WI38 (cell line): ENCODE data around the gene BBS4.
"Not testable (repeated sequence)": the region's sequence is repeated elsewhere in the genome, so short reads cannot be mapped to it uniquely, and the experiment has no call there.

Source experiments
- H3K4me3 ChIP-seq: 2 replicates; pipeline ENCODE4 v1.5.1; 2011; ENCODE audit warnings: low read depth, mild to moderate bottlenecking, control low read depth, low read length
- CTCF ChIP-seq: IDR thresholded peaks from 2 replicates; pipeline ENCODE4 v1.5.1; 2012; ENCODE audit warnings: low read depth, mild to moderate bottlenecking, control low read depth, low read length

The BBS4 gene, protein sequence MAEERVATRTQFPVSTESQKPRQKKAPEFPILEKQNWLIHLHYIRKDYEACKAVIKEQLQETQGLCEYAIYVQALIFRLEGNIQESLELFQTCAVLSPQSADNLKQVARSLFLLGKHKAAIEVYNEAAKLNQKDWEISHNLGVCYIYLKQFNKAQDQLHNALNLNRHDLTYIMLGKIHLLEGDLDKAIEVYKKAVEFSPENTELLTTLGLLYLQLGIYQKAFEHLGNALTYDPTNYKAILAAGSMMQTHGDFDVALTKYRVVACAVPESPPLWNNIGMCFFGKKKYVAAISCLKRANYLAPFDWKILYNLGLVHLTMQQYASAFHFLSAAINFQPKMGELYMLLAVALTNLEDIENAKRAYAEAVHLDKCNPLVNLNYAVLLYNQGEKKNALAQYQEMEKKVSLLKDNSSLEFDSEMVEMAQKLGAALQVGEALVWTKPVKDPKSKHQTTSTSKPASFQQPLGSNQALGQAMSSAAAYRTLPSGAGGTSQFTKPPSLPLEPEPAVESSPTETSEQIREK

DNA sequence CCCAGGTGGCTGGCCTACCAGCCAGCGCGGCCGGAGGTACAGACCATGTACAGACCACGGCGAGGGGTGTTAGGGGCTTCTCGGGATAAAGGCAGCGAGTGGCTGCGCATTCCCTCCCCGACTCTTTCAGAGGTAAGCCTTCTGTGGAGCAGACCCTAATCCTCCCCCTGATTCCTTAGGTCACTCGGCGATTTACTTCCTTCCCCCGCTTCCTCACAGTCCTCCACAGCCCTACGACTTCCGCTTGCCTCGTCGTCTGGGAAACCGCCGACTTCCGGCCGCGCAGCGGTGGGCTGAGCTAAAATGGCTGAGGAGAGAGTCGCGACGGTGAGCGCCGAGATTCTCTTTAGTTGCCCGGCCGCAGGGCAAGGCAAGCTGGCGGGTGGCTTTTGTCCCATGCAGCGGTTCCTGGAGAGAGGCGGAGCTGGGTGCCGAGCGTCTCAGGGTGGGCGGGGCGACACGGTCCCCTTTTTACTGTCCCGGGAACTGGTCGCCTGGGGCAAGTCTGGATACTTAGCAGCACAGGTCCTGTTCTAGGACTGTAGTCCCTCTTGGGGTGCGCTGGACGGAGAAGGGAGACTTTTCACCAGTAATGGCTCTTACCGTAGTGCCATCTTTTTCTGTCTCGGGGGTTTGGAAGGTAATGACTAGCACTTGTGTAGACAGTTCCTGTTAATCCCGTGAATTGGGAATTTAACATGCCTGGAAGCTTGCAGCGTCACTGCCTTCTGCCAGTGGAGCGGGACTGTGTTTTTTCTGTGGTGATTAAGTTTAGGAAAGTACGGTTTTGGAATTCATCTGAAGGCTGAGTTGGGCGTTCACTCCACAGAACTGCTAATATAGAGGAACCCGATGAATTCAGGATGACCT is at the start of gene BBS4, which contains the start of gene HIGD2B:
BBS4 (plus strand) TSS at position 283 of the 870 bp plus-strand sequence; CDS start at position 304, 21 bp downstream.
HIGD2B (minus strand) TSS at position 258 of the 870 bp plus-strand sequence. CDS start 9,808 bp downstream, outside the sequence.
- no peak for TF ChIP-seq CTCF
- H3K4me3 ChIP-seq: peak within 1 kb of the TSS; percentile 87

DNA sequence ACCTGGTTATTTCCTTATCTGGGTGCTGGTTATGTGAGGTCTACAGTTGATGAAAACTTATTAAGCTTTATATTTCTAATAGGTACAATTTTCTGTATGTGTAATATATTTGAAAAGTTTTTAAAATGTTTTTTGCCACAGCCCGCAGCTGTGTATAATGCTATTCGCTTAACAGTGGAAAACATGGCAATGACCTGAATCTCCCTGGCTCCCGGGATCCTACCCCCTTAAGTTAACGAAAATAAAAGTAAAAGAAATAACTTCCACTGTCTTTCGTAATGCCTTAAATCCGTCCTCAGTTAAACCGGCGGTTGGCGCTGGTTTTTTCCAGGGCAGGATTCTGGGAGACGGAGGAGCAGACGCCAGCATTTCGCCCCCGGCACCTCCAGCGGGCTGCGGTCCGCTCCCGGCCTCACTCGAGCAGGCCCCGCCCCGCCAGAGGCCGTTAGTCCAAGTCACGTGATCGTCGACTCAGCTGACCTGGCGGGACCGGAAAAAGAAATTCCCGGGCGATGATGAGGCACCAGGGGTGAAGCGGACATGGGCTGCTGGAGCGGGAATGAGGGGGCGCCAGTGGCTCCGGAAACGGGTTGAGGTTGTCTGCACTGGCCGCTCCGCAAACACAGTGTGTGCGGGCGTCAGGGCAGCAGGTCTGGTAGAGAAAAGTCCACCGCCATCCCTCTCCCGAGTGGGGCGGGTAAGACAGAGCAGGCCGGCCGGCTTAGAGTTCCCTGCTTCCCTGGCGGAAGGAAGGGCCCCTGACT is 49.3 kb upstream of the BBS4 start:
- peak overlapping the region; percentile 21; the same call in 1 of the 2 replicates for H3K4me3 ChIP-seq

DNA sequence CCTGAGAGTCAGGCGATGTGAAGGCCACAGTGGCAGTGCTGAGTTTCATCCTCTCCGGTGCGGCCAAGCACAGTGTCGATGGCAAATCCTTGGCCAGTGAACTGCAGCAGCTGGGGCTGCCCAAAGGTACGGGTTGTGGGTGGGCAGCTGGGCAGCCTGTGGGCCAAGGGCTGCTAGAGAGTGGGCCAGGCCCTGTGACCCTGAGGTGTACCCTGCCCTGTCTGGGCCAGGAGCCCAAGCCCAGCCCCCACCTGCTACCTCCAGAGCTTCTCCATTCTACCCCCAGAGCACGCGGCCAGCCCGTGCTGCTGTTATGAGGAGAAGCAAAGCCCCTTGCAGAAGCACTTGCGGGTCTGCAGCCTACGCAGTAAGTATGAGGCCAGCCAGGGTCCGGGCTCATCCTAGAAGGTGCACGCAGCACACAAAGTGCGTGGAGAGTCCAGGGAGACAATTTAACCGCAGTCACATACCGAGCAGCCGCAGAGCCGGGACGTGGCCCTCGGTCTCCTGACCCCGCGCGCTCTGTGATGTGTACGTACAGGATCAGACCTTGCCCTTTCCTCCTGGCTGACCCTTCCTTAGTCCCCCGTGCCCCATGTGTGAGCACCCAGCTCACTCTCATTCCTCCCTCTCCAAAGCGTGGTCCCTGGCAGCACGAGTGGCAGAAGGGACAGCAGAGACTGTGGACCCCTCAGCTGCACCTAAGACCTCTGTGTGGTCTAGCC is 46.1 kb upstream of the BBS4 start:
- not testable (repeated sequence) for H3K4me3 ChIP-seq

DNA sequence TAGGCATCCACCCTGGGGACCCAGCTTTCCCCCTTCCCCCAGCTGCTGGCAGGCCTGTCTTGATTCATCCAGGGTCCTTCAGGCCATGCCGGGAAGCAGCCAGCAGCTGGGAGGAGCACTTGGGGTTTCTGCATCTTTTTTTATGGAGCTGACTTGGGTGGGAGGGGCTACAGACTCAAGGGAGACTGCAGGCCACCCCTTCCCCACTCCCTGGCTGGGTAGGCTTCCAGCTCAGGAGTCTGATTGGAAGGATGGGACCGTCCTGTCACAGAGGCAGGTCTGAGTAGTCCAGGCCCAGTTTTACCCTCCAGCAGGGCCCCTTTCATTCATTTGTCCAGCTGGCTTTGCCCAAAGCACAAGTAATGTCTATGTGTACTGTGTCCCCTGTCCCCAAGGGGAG is 43.7 kb upstream of the BBS4 start:
- not testable (repeated sequence) for H3K4me3 ChIP-seq

DNA sequence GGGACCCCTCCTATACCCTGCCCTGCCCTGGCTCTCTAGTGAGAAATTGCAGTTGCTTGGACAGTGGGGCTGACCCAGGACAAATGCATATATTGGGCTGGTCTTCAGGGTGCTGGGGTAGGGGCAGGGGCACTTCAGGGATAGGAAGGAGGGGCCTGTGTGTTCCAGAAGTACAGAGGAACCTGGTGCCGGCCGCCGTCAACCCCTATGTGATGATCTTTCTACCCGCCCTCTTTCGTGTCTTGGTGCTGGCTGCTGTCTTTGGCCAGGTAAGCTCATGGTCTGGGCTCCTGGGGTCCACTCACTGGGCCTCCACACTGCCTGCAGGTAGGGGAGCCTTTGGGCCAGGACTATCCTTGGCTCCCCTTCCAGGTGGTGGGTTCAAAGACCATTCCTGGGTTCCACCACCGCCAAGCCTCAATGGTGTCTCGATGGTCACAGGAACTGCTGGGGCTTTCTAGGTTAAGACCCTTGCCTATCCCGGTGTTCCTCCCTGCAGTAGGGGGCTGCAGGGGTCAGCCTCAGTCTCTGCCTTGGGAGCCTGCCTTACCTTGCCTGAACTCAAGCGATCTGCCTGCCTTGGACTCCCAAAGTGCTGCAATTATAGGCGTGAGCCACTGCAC is 37.3 kb upstream of the BBS4 start:
- H3K4me3 ChIP-seq: not testable (repeated sequence)

DNA sequence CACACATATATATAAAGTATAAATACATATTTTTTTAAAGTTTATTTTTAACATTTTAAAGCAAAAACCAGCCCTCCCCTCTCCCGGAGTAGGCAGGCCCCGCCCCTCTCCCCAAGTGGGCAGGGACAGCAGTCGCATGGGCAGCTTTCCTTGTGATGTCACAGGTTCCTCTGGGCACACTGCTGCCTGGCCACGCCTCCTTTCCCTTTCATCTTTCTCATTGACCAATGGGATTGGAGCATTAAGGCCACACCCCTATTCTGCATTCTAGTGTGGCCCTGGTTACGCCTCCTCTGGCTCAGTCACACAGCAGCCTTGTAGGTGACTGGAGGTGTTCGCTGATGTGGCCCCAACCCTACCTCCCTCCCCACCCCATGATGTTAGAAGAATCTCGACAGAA is 31.6 kb upstream of the BBS4 start, which contains the start of gene GOLGA6B:
GOLGA6B (plus strand) TSS at position 301 of the 400 bp plus-strand sequence; CDS start at position 342, 41 bp downstream.
- H3K4me3 ChIP-seq: not testable (repeated sequence)

DNA sequence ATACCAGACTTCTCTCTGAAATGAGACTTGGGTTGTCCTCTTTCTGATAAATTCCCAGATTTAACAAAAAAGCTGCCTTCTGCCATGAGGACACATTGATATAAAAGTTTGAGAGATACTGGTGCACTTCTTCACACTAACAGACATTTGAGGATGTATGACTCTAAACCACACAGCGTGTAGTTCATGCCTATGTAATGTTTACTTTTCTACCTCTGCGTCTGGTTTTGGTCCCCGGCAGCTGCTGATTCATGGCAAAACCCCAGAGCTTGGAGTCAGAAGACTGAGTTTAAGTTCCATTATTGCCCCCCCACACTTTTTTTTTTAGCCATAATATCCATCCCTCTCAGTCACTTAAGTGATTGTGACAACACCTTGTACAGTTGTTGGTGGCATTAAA is 30.0 kb upstream of the BBS4 start:
- not testable (repeated sequence) for H3K4me3 ChIP-seq

GRCh38 chr15:72661081-72661480 is 24.9 kb upstream of the BBS4 start:
- not testable (repeated sequence) for H3K4me3 ChIP-seq

DNA sequence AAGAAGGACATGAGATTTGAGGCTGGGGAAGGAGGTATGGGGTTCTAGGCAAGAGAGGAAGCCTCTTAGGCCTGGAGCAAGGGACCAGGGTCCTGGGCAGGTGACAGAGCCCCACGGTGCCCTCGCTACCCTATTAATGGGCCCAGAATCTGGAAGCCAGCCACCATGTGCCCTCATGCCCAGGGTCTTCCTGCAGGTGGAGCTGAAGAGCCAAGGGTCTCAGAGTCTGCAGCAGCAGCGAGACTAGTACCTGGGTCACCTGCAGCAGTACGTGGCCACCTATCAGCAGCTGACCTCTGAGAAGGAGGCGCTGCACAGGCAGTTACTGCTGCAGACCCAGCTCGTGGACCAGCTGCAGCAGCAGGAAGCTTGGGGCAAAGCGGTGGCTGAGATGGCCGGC is 22.1 kb upstream of the BBS4 start:
- not testable (repeated sequence) for H3K4me3 ChIP-seq

GRCh38 chr15:72665706-72666105 is 20.3 kb upstream of the BBS4 start:
- H3K4me3 ChIP-seq: not testable (repeated sequence)

GRCh38 chr15:72669803-72670202 is 16.2 kb upstream of the BBS4 start:
- H3K4me3 ChIP-seq: not testable (repeated sequence)

DNA sequence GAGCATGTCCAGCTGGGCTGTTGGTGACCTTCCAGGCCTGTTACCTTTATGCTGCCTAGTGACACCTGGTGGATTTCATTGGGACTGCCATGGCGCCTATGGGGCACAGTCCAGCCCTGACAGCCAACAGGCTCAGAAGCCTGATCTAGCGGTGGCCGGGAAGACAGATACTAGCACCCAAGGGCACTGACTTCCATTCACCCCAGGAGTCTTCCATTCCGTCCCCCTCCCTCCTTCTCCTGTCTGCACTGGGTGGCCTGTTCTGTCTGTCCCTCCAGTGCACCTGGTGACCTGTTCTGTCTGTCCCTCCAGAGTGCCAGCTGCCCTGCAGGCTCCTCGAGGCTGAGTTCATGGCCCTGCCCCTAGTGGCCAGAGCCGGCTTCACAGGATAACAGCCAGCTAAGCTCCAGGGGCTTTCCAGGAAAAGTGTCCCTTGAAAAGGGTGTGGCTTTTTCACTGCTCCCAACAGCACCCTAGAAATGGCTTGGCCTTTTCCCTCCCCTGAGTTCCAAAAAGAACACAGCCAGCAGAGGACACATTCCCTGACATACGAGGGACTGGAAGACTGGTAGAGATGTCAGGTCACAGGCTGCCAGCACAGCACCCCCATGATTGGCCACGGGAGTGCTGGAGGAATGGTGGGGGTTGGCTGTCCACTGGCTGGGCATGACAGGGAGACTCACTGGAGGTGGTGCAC is 15.2 kb upstream of the BBS4 start:
- TF ChIP-seq CTCF: peak; percentile 86
- not testable (repeated sequence) for H3K4me3 ChIP-seq
